CD4-positive, CD25-positive, alpha-beta regulatory T cell (primary cell): Measurements from ENCODE around the gene ANKRA2. TPM values are rescaled to one million over a fixed set of nuclear protein-coding genes. Genes with fewer than 3 reads are reported as not detected.
A peak's percentile ranks its signal among the peaks of the same experiment; 100 is the strongest.
"Not testable (repeated sequence)": the region's sequence is repeated elsewhere in the genome, so short reads cannot be mapped to it uniquely, and the experiment has no call there.

Source experiments
- ATAC-seq, 2 donors: fragments of 150-1000 bp; cut with Tn5 transposase; one replicate each; pipeline ENCODE4 v1.10.0; 2021; ENCODE audit warnings: low read depth in 2 of 2, moderate number of reproducible peaks in 2 of 2, moderate library complexity in 1 of 2
- DNase-seq, 3 donors: peaks; one replicate each; pipeline versions ENCODE4 v3.0.0 to v3.0.0-alpha.2; 2012 to 2022; ENCODE audit warnings: mixed read lengths in 1 of 3
- H3K27ac ChIP-seq: one replicate; pipeline ENCODE4 v1.7.0; 2013; ENCODE audit warnings: mild to moderate bottlenecking, low read length; ENCODE audit not compliant: insufficient read depth, poor library complexity, severe bottlenecking
- H3K27me3 ChIP-seq: one replicate; pipeline ENCODE4 v1.7.0; 2013; ENCODE audit warnings: low read length; ENCODE audit not compliant: control insufficient read depth, insufficient read depth
- H3K36me3 ChIP-seq: one replicate; pipeline ENCODE4 v1.7.0; 2013; ENCODE audit warnings: mild to moderate bottlenecking, low read length, moderate library complexity; ENCODE audit not compliant: control insufficient read depth, insufficient read depth
- H3K4me1 ChIP-seq: 2 replicates; pipeline ENCODE4 v1.7.0; 2013; ENCODE audit warnings: mild to moderate bottlenecking, low read length; ENCODE audit not compliant: insufficient read depth, control insufficient read depth, poor library complexity, severe bottlenecking
- H3K4me3 ChIP-seq: one replicate; pipeline ENCODE4 v1.7.0; 2013; ENCODE audit warnings: low read depth, mild to moderate bottlenecking, low read length, moderate library complexity
- H3K9me3 ChIP-seq, 2 experiments: 1 replicate in 1 of 2; 2 replicates in 1 of 2; pipeline ENCODE4 v1.7.0; 2013; ENCODE audit warnings: low read length in 2 of 2, mild to moderate bottlenecking in 1 of 2, moderate library complexity in 1 of 2; ENCODE audit not compliant: control insufficient read depth in 2 of 2
- H3K27ac Mint-ChIP-seq, 3 donors: one replicate each; pipeline ENCODE4 v1.8.0; 2020 to 2022; ENCODE audit warnings: mild to moderate bottlenecking in 3 of 3, mixed read lengths in 3 of 3, moderate library complexity in 2 of 3
- H3K27me3 Mint-ChIP-seq: one replicate; pipeline ENCODE4 v1.8.0; 2022; ENCODE audit warnings: mild to moderate bottlenecking, mixed read lengths
- H3K36me3 Mint-ChIP-seq: one replicate; pipeline ENCODE4 v1.8.0; 2020; ENCODE audit warnings: mixed read lengths
- H3K4me1 Mint-ChIP-seq, 4 donors: one replicate each; pipeline ENCODE4 v1.8.0; 2020 to 2022; ENCODE audit warnings: mixed read lengths in 4 of 4, mild to moderate bottlenecking in 1 of 4
- H3K4me3 Mint-ChIP-seq, 4 donors: one replicate each; pipeline ENCODE4 v1.8.0; 2020 to 2022; ENCODE audit warnings: mild to moderate bottlenecking in 4 of 4, mixed read lengths in 4 of 4, moderate library complexity in 3 of 4
- H3K9me3 Mint-ChIP-seq, 7 donors: one replicate each; pipeline ENCODE4 v1.8.0; 2020 to 2022; ENCODE audit warnings: mixed read lengths in 7 of 7, mild to moderate bottlenecking in 3 of 7, moderate library complexity in 2 of 7
- polyA plus RNA-seq, 4 donors: library from polyadenylated mRNA; unstranded; fragments of 300-500 nt; fragmentation: Illumina TruSeq; gene quantifications; one replicate each; pipeline ENCODE4 v1.2.3, GENCODE V29; 2021
- total RNA-seq: library from RNA; stranded (reverse); gene quantifications from one replicate; pipeline ENCODE4 v1.2.3, GENCODE V29; 2022

ANKRA2 gene
- total and polyA plus RNA-seq, 5 donors from 2014 or later = 25.3 to 42.9 (median 26.0) TPM

GRCh38 chr5:73515232-73515631, 50.2 kb downstream of the ANKRA2 start:
- ATAC-seq (no peak), DNase-seq (no peak)
- H3K27ac Mint-ChIP-seq = no peak overlapping the region
- Histone ChIP-seq H3K4me3 (no peak overlapping the region), H3K9me3 (no peaks in the 10 kb centered on the region), H3K27me3 (no peaks in the 10 kb centered on the region), H3K27ac (no peak overlapping the region), H3K4me1 (no peaks in the 10 kb centered on the region), H3K36me3 (no peaks in the 10 kb centered on the region)
- H3K9me3 Mint-ChIP-seq = no peaks in the 10 kb centered on the region
- H3K27me3 Mint-ChIP-seq = no peaks in the 10 kb centered on the region
- H3K4me1 Mint-ChIP-seq = peaks cover 0 to 7% (median 2%) of the 10 kb centered on the region in 4 donors
- no peaks in the 10 kb centered on the region for H3K36me3 Mint-ChIP-seq
- H3K4me3 Mint-ChIP-seq = no peak overlapping the region

- Histone ChIP-seq H3K4me3 (no peak overlapping the region), H3K4me1 (no peaks in the 10 kb centered on the region), H3K9me3 (no peaks in the 10 kb centered on the region), H3K27ac (no peak overlapping the region), H3K36me3 (no peaks in the 10 kb centered on the region), H3K27me3 (no peaks in the 10 kb centered on the region)
- H3K27ac Mint-ChIP-seq = no peak overlapping the region
- H3K9me3 Mint-ChIP-seq = no peaks in the 10 kb centered on the region
- H3K27me3 Mint-ChIP-seq = no peaks in the 10 kb centered on the region
- H3K4me1 Mint-ChIP-seq = peaks cover 0 to 3% (median under 1%) of the 10 kb centered on the region in 4 donors
- no peak for ATAC-seq
- DNase-seq = no peak
- no peaks in the 10 kb centered on the region for H3K36me3 Mint-ChIP-seq
- H3K4me3 Mint-ChIP-seq = no peak overlapping the region
Measured at GRCh38 chr5:73514418-73514817, 51.0 kb downstream of the ANKRA2 start.

GRCh38 chr5:73513996-73514395, 51.4 kb downstream of the ANKRA2 start:
- Histone ChIP-seq H3K36me3 (no peaks in the 10 kb centered on the region), H3K27ac (no peak overlapping the region), H3K4me3 (no peak overlapping the region), H3K27me3 (no peaks in the 10 kb centered on the region), H3K4me1 (no peaks in the 10 kb centered on the region), H3K9me3 (no peaks in the 10 kb centered on the region)
- no peaks in the 10 kb centered on the region for H3K9me3 Mint-ChIP-seq
- no peak overlapping the region for H3K4me3 Mint-ChIP-seq
- no peaks in the 10 kb centered on the region for H3K4me1 Mint-ChIP-seq
- no peak for ATAC-seq
- H3K36me3 Mint-ChIP-seq = no peaks in the 10 kb centered on the region
- no peak for DNase-seq
- H3K27me3 Mint-ChIP-seq = no peaks in the 10 kb centered on the region
- no peak overlapping the region for H3K27ac Mint-ChIP-seq

GRCh38 chr5:73508521-73508920, 56.9 kb downstream of the ANKRA2 start:
- H3K9me3 ChIP-seq, H3K27ac ChIP-seq, H3K27ac Mint-ChIP-seq, H3K4me3 ChIP-seq, H3K27me3 Mint-ChIP-seq, DNase-seq, H3K9me3 Mint-ChIP-seq, H3K4me1 ChIP-seq, H3K27me3 ChIP-seq, H3K4me1 Mint-ChIP-seq: not testable (repeated sequence)
- Mint-ChIP-seq H3K4me3 (peak overlapping the region in 1 of 4 donors; percentile 86), H3K36me3 (peaks cover 24% of the 10 kb centered on the region)
- peaks cover 34% of the 10 kb centered on the region for H3K36me3 ChIP-seq
- peak; percentile 73 to 81 for ATAC-seq

- no peak overlapping the region for H3K4me3 ChIP-seq
- no peaks in the 10 kb centered on the region for H3K27me3 ChIP-seq
- no peaks in the 10 kb centered on the region for H3K9me3 ChIP-seq
- H3K36me3 ChIP-seq = peaks cover 49% of the 10 kb centered on the region
- no peaks in the 10 kb centered on the region for H3K4me1 ChIP-seq
- no peak overlapping the region for H3K27ac ChIP-seq
- no peaks in the 10 kb centered on the region for H3K27me3 Mint-ChIP-seq
- no peak for ATAC-seq
- DNase-seq = no peak
- H3K36me3 Mint-ChIP-seq = peaks cover 33% of the 10 kb centered on the region
- H3K4me1 Mint-ChIP-seq = peaks cover 4 to 13% (median 12%) of the 10 kb centered on the region in 4 donors
- no peaks in the 10 kb centered on the region for H3K9me3 Mint-ChIP-seq
- H3K4me3 Mint-ChIP-seq = no peak overlapping the region
- no peak overlapping the region for H3K27ac Mint-ChIP-seq
Measured at GRCh38 chr5:73507062-73507461, 58.4 kb downstream of the ANKRA2 start.

DNA sequence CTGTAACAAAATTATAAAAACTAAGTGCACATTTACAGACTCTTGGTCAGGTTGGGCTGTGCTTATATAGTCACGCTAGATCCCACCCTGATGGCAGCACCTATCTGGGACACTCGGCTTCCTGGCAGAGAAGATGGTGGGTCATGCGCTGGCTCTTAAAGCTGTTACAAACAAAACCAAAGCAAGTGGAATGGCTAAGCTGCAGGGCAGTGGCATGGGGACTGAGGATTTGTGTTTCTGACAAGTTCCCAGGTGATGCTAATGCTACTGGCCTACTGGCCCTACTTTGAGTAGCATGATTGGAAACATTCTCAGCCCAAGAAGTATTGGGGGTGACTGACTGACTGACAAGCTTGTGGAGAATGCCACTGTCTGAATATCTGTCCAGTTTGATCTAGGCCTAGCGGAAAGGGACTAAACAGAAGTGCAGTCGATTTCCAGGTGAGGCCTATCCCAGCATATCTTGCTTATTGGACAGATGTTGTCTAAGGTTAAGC, 58.9 kb downstream of the ANKRA2 start:
- no peak for ATAC-seq
- DNase-seq = no peak
- Histone ChIP-seq H3K4me3 (no peak overlapping the region), H3K27ac (no peak overlapping the region), H3K27me3 (no peaks in the 10 kb centered on the region), H3K4me1 (peaks cover 3% of the 10 kb centered on the region), H3K36me3 (peaks cover 51% of the 10 kb centered on the region), H3K9me3 (no peaks in the 10 kb centered on the region)
- Mint-ChIP-seq H3K4me1 (peaks cover 5 to 16% (median 14%) of the 10 kb centered on the region in 4 donors), H3K27me3 (peaks cover 2% of the 10 kb centered on the region), H3K27ac (no peak overlapping the region), H3K9me3 (no peaks in the 10 kb centered on the region), H3K36me3 (peaks cover 34% of the 10 kb centered on the region), H3K4me3 (no peak overlapping the region)

Other genes starting within 250 kb of the ANKRA2 start
- not detected for gene FOXD1, start 116.9 kb downstream of the ANKRA2 start, total RNA-seq
- gene FOXD1, start 116.9 kb downstream of the ANKRA2 start, polyA plus RNA-seq = under 1 TPM in 1 of 4 donors, not detected in 3; 0.07 TPM
- gene BTF3, start 67.2 kb downstream of the ANKRA2 start, total RNA-seq = 585 TPM
- 100 to 1,000 TPM; 737 to 852 (median 796) TPM for gene BTF3, start 67.2 kb downstream of the ANKRA2 start, polyA plus RNA-seq
- 32.9 TPM for gene UTP15, start 104 bp upstream of the ANKRA2 start, total RNA-seq
- 10 to 100 TPM in 2 of 4 donors, 1 to 10 TPM in 2; 4.9 to 13.1 (median 9.0) TPM for gene UTP15, start 104 bp upstream of the ANKRA2 start, polyA plus RNA-seq
- not detected for gene ARHGEF28, start 60.6 kb upstream of the ANKRA2 start, total RNA-seq
- not detected for gene ARHGEF28, start 60.6 kb upstream of the ANKRA2 start, polyA plus RNA-seq